ENCODE data around the gene TP53I13.
A peak's percentile ranks its signal among the peaks of the same experiment; 100 is the strongest.

The TP53I13 gene

DNA sequence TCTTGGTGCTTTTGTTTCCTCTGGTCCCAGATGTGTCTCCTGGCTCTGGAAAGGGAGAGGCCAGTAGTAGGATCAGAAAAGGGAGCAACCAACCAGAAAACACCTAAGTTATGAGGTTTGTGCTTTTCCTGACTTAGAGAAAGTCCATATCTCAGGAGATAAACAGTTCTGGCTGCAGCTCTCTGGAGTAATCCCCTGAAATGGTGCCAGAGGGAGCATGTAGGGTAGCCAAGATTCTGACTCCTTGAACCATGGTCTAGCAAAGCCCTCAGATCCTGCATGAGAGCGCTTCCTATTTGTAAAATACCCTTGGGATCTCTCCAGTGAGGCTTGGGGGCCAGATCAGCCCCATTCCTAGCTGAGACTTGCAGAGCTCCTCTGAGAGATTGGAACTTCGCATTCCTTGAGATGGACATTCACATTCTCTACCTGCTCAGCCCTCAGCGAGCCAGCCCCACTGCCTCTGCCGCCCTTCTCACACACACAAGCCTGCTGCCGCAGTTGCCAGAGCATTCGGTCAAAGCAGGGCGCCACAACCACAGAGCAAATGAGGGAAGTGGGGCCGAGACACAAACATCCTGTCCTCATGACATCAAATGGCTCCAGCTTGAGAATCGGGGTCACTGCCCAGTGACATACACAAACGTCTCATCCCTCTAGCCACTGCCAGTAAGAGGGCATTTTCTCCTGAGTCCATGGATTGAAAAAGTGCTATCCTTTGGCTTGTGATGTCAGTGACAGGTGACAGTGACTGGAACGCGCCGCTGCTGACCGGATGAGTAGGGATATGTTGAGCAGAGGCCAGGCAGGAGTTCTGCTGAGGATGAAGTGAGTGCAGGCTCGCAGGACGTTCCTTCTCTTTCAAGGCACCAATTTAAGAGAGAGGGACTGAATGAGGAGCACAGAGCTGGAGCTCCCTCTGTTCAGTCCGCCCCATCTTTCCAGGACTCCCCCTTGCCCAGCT is 6.7 kb upstream of the TP53I13 start:
- TF ChIP-seq, protein P1, sequence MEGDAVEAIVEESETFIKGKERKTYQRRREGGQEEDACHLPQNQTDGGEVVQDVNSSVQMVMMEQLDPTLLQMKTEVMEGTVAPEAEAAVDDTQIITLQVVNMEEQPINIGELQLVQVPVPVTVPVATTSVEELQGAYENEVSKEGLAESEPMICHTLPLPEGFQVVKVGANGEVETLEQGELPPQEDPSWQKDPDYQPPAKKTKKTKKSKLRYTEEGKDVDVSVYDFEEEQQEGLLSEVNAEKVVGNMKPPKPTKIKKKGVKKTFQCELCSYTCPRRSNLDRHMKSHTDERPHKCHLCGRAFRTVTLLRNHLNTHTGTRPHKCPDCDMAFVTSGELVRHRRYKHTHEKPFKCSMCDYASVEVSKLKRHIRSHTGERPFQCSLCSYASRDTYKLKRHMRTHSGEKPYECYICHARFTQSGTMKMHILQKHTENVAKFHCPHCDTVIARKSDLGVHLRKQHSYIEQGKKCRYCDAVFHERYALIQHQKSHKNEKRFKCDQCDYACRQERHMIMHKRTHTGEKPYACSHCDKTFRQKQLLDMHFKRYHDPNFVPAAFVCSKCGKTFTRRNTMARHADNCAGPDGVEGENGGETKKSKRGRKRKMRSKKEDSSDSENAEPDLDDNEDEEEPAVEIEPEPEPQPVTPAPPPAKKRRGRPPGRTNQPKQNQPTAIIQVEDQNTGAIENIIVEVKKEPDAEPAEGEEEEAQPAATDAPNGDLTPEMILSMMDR (IDR thresholded peaks at IDR 0.05; ENCODE audit: low read length, missing control alignments), result no peak
- no peak for DNase-seq (ENCODE audit: low read depth)
- H3K4me3 ChIP-seq (replicated peaks; ENCODE audit: low read depth, low read length), result no peak overlapping the region

DNA sequence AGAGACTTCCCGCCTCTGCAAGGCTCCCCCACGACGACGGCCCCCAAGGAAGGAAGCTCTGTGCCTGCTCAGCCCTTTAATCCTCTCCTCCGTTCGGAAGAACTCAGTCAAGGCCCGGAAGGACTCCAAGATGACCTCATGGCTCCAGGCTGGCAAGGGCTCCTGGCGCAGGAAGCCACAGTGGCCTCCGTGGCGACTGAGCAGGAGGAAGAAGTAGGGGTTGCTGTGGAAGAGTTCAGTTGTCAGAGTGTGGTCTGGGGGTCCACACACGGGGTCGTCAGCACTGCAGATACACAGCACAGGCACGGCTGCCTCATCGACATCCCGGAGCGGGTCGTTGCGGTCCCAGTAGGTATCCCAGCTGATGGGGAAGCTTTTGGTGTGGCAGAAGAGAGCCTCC is 5.9 kb upstream of the TP53I13 start:
- DNase-seq (ENCODE audit: low read depth), result no peak
- TF ChIP-seq, protein P1 (IDR thresholded peaks at IDR 0.05; ENCODE audit: low read length, missing control alignments), result no peak
- no peak overlapping the region for H3K4me3 ChIP-seq (replicated peaks; ENCODE audit: low read depth, low read length)

DNA sequence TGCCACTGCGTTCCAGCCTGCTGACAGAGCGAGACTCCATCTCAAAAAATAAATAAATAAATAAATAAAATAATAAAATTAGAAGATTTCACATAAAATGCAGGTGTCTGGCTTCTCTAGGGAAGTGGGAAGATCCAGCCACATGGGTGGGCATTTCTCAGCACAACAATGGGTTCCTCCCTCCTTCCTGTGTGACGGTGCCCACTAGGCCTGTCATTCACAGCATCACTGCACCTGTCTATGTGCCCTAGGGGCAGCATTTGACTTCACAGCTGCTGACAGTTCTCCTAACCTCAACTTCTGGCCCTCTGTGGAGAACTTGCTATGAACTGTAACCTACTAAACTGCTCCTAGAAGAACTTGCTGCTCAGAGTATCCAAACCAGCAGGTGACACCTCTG is 4.7 kb upstream of the TP53I13 start:
- DNase-seq (ENCODE audit: low read depth), result no peak
- TF ChIP-seq, protein P1 (IDR thresholded peaks at IDR 0.05; ENCODE audit: low read length, missing control alignments), result no peak
- H3K4me3 ChIP-seq (replicated peaks; ENCODE audit: low read depth, low read length), result no peak overlapping the region

DNA sequence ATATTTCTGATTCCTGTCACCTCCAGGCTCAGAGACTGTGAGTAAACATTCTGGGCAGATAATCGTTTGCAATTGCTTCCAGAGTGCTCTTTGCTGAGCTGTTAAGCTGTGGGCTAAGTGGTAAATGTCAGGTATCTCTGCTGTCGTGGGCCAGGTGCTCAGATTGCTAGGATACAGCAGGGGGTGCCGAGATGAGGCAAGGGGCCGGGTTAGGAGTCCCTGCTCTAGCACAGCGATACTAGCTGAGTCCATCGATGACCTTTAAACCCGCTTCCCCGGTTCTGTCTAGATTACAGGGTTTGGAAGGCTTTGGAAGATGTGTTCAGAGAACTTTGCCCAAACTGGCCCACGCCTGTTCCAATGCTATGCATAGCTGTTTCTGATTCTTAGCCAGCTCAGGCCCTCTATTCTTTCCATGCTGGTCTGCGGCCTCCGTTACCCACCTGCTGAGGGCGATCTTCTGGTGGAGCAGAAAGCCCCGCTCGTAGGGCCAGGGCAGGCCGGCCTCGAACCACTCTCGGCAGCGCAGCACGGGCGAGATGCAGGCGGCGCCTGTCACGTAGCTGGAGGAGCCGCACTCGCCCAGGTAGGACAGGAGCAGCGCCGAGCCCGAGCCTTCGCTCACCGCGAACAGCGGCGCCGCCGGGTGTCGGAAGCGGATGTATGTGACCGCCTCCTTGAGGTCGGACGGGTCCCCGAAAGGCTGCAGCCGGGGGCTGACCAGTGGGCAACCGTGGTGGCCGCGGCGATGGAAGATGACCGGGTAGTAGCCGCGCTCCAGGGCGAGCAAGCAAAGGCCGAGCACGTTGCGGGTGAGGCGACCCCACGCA is 2.6 kb upstream of the TP53I13 start:
- H3K4me3 ChIP-seq (replicated peaks; ENCODE audit: low read depth, low read length), result peak overlapping the region; percentile 40
- DNase-seq (ENCODE audit: low read depth), result no peak
- TF ChIP-seq, protein P1 (IDR thresholded peaks at IDR 0.05; ENCODE audit: low read length, missing control alignments), result no peak

DNA sequence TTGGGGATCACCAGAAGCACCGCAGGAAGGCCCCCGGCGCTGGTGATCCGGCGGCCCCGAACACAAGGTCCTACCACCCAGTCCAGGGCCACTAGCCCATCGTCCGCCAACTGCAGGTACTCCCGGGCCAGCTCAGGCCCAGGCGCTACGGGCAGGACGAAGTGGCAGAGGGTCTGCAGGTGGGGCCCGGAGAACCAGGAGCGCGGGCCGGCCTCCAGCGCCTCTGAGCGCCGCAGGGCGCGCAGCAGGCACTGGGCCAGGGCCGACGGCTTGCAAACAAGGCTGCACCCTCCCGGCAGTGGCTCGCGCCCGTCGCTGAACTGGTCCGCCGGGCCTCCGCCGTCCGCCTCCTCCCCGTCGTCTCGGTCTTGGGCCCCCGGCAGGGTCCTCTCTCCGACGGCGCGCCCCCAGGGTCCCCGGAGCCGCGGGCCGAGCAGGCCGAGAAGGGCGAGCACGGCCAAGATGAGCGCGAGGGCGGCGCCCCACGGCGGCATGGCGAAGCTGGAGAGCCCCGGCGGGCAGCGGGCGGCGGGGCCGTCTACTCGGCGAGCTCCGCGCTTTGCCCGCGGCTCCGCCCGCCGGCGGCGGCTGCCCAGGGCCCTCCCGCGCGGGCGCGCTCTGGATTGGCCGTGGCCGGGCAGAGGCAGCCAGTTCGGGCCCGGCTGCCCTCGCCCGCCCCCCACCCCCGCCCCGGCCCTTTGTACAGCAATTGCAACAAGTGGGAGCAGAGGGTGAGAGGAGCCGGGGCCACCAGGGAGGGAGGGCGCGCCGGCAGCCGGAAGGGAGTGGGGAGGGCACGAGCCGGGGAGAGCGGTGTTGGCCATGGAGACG is 1.8 kb upstream of the TP53I13 start, which contains the start of gene ABHD15:
TSS of gene ABHD15 (minus strand) at position 565 of the 831 bp plus-strand sequence. CDS start at position 494, 71 bp downstream.
- peak within 1 kb of the TSS; percentile 70 for H3K4me3 ChIP-seq (replicated peaks; ENCODE audit: low read depth, low read length)
- DNase-seq (ENCODE audit: low read depth), result peak; percentile 63
- TF ChIP-seq, protein P1 (IDR thresholded peaks at IDR 0.05; ENCODE audit: low read length, missing control alignments), result no peak

DNA sequence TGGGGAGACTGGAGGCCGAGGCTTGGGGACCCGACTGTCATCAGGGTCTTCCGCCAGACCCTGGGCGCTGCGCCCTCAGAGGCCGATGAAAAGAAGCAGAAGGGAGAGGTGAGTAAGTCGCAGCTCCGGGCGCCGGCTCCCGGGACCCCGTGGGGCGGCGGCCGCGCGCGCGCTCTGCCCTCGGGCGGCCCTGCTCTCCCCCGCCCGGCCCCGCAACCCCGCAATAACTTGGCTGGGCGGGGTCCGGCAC is 1.3 kb upstream of the TP53I13 start:
- peak overlapping the region; percentile 70 for H3K4me3 ChIP-seq (replicated peaks; ENCODE audit: low read depth, low read length)
- TF ChIP-seq, protein P1 (IDR thresholded peaks at IDR 0.05; ENCODE audit: low read length, missing control alignments), result no peak
- DNase-seq (ENCODE audit: low read depth), result no peak

All from fibroblast of pulmonary artery (primary cell).